HTERT RPE-1 (cell line): ENCODE data around the gene SEM1.
"Not testable (repeated sequence)": the region's sequence is repeated elsewhere in the genome, so short reads cannot be mapped to it uniquely, and the experiment has no call there.

Source experiments
- in situ Hi-C: fragments of 300-500 bp; cut with MboI; formaldehyde crosslinking; loops from 4 replicates; pipeline ENCODE4 v1.14.3; 2020; ENCODE audit warnings: low sequenced_read_pairs

The SEM1 gene

GRCh38 chr7:96665689-96666088, 44.0 kb downstream of the SEM1 start:
- in situ Hi-C loops = no loop called here

GRCh38 chr7:96664793-96665192, 44.9 kb downstream of the SEM1 start:
- in situ Hi-C loops = no loop called here

DNA sequence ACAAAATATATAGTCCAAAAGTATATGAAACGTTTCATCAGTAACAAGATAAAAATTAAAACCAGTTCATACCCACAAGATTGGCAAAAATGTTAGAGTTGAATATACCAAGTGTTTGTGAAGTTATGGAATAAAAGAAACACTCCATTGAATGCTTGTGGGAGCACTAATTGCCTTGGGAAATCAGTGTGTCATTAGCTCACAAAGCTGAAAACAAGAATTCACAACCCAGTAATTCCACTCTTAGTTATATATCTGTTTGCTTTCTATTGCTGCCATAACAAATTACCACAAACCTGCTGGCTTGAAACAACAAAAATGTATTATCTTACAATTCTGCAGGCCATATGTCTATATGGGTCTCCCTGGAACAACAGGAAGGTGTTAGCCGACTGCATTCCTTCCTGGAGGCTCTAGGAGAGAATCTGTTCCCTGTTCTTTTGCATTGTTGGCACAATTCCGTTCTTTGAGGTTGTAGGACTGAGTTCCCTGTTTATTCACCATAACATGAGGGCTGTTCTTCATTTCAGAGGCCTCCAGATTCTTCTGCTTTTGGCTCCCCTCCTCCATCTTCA, 45.7 kb downstream of the SEM1 start:
- in situ Hi-C loops = no loop called here

DNA sequence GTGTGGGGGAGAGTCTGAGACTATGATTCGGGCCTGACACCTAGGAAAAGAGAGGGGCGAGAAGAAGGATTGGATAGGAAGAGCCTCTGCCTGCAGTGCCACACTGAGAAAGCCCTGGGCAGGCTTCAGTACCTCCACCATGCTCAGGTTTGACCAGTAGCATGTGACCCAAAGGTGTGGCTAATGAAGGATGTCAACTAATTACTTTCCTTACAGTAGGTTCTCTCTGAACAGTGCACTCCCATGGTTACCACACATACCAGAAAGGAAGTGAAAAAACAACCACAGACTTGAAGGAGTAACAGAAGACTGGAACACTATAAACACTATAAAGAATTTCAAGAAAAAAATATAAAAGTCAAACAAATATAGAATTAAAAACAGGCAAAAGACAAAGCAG, 46.2 kb downstream of the SEM1 start:
- in situ Hi-C loops = no loop called here

GRCh38 chr7:96662151-96662550, 47.5 kb downstream of the SEM1 start:
- in situ Hi-C loops = not testable (repeated sequence)

GRCh38 chr7:96658022-96658412, 51.6 kb downstream of the SEM1 start:
- in situ Hi-C loops = no loop called here

GRCh38 chr7:96657347-96658021, 52.2 kb downstream of the SEM1 start:
- in situ Hi-C loops = no loop called here

DNA sequence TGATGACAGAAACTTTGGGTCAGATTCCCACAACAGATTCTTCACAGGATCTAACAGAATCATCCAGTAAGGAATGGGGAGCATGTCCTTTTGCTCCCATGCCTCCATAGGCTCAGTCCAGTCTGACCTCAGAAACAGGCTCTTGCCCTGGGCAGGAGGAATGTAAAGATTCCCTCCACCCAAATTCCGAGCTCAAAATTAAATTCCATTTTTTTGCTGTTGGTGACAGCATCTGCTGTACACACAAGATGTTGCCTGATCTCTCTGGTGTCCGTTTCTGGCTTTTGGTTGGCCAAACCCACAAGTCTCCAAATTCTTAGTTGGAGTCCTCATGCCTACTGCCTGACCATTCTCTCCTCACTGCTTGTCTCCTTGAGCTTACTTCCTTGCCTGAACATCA, 53.7 kb downstream of the SEM1 start:
- in situ Hi-C loops = no loop called here

GRCh38 chr7:96654630-96655188, 54.9 kb downstream of the SEM1 start:
- in situ Hi-C loops = no loop called here

DNA sequence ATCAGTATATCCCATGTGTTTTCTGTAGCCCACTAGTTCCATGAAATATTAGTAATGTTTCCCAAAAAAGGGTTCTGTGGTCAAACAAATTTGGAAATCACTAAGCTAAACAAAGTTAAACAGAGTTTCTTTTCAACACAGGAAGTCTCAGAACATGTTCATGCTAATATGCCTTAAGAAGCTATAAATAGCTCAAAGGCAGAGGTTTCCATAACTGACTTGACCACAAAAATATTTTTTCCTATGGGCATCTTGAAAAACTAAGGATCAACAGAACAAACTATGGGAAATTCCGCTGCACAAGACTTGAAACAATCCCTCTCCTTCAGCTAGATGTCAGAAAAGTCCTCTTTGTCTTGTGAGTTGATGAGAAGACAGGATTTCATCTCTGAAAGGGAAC, 59.7 kb downstream of the SEM1 start:
- in situ Hi-C loops = no loop called here

GRCh38 chr7:96648784-96649183, 60.9 kb downstream of the SEM1 start:
- in situ Hi-C loops = no loop called here

- in situ Hi-C loops = no loop called here
Measured at GRCh38 chr7:96647733-96648132, 61.9 kb downstream of the SEM1 start.

DNA sequence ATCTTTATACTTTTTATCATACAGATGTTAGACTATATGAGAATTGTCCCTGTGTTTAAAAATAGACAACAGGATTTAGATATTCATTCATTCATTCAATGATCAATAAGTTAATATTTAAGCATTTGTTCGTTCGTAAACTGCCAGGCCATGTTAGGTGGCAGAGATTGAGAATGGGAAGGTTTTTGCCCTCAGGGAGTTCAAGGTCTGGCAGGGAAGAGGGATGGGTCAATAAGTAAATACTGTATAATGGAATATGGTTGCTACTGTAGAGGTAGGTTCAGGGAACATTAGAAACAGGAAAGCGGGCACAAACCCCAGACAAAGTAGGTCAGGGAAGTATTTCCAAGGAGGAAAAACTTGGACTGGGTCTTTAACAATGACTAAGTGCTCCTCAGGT, 64.6 kb downstream of the SEM1 start:
- in situ Hi-C loops = no loop called here

- in situ Hi-C loops = not testable (repeated sequence)
Measured at GRCh38 chr7:96643436-96643835, 66.2 kb downstream of the SEM1 start.

DNA sequence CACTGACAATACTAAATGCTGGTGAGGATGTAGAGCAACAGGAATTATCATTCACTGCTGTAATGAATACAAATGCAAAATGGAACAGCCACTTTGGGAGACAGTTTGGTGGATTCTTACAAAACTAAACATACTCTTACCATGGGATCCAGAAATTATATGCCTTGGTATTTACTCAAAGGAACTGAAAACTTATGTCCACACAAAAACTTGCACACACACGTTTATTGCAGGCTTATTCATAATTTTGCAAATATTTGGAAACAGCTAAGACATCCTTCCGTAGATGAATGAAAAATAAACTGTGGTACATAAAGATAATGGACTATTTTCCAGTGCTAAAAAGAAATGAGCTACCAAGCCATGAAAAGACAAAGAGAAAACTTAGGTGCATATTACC, 69.6 kb downstream of the SEM1 start:
- in situ Hi-C loops = no loop called here
